ENCODE data around the gene KDM3B.

- no peak for TF ChIP-seq YY1 (IDR thresholded peaks at IDR 0.05; ENCODE audit: low read depth)
- no peak for TF ChIP-seq CREB1 (IDR thresholded peaks at IDR 0.05; ENCODE audit: low read depth)
- no peak for TF ChIP-seq MAX (IDR thresholded peaks at IDR 0.05)
- TF ChIP-seq USF1 (IDR thresholded peaks at IDR 0.05), result no peak
- TF ChIP-seq TAF1 (IDR thresholded peaks at IDR 0.05; ENCODE audit: low read depth), result no peak
- no peak for TF ChIP-seq ZBTB7A (IDR thresholded peaks at IDR 0.05; ENCODE audit: low read depth)
- no peak for TF ChIP-seq RAD21 (IDR thresholded peaks at IDR 0.05; ENCODE audit: low read depth)
Observed at GRCh38 chr5:138385660-138386059, 33.2 kb downstream of the KDM3B start.

Data from Ishikawa (cell line).